ENCODE results near the gene SRPX. TPM values are rescaled to one million over a fixed set of nuclear protein-coding genes. Genes with fewer than 3 reads are reported as not detected.

SRPX gene
- total RNA-seq, 2 donors from 2014 or later: 54.5 to 65.9 TPM

GRCh38 chrX:38233891-38234667 lies 13.4 kb upstream of the SRPX start:
- no peaks in the 10 kb centered on the region for H3K36me3 ChIP-seq
- peak overlapping the region; percentile 29 to 56 for H3K27ac ChIP-seq
- H3K4me1 ChIP-seq (ENCODE audit: control insufficient read depth in 1 of 2, low read depth in 2 of 2): peaks cover 0 to 17% of the 10 kb centered on the region in 2 donors
- no peak for DNase-seq (ENCODE audit: low spot score)
- TF ChIP-seq CTCF (IDR thresholded peaks at IDR 0.05): no peak
- H3K27me3 ChIP-seq (replicated peaks; ENCODE audit: insufficient read depth): no peaks in the 10 kb centered on the region
- H3K9me3 ChIP-seq: no peaks in the 10 kb centered on the region
- no peak for ATAC-seq (ENCODE audit: insufficient number of reproducible peaks, low FRiP score, low read depth)
- no peak overlapping the region for H3K4me3 ChIP-seq

- H3K36me3 ChIP-seq: no peaks in the 10 kb centered on the region
- ATAC-seq (ENCODE audit: insufficient number of reproducible peaks, low FRiP score, low read depth) (no peak), DNase-seq (ENCODE audit: low spot score) (no peak)
- no peak for TF ChIP-seq CTCF (IDR thresholded peaks at IDR 0.05)
- no peaks in the 10 kb centered on the region for H3K27me3 ChIP-seq (replicated peaks; ENCODE audit: insufficient read depth)
- peaks cover 0 to 17% of the 10 kb centered on the region in 2 donors for H3K4me1 ChIP-seq (ENCODE audit: control insufficient read depth in 1 of 2, low read depth in 2 of 2)
- H3K9me3 ChIP-seq: no peaks in the 10 kb centered on the region
- peak overlapping the region in 1 of 2 donors; percentile 29 for H3K27ac ChIP-seq
- H3K4me3 ChIP-seq: no peak overlapping the region
These were observed 11.5 kb upstream of the SRPX start for GRCh38 chrX:38232079-38232686.

GRCh38 chrX:38225093-38225492 lies 4.4 kb upstream of the SRPX start:
- Histone ChIP-seq H3K9me3 (no peaks in the 10 kb centered on the region), H3K27ac (no peak overlapping the region), H3K36me3 (no peaks in the 10 kb centered on the region), H3K27me3 (replicated peaks; ENCODE audit: insufficient read depth) (no peaks in the 10 kb centered on the region), H3K4me3 (no peak overlapping the region), H3K4me1 (ENCODE audit: control insufficient read depth in 1 of 2, low read depth in 2 of 2) (no peaks in the 10 kb centered on the region)
- DNase-seq (ENCODE audit: low spot score) (no peak), ATAC-seq (ENCODE audit: insufficient number of reproducible peaks, low FRiP score, low read depth) (no peak)
- no peak for TF ChIP-seq CTCF (IDR thresholded peaks at IDR 0.05)

- no peak for TF ChIP-seq CTCF (IDR thresholded peaks at IDR 0.05)
- Histone ChIP-seq H3K4me3 (no peak overlapping the region), H3K27ac (no peak overlapping the region), H3K9me3 (no peaks in the 10 kb centered on the region), H3K4me1 (ENCODE audit: control insufficient read depth in 1 of 2, low read depth in 2 of 2) (peaks cover 0 to 7% of the 10 kb centered on the region in 2 donors), H3K36me3 (no peaks in the 10 kb centered on the region), H3K27me3 (replicated peaks; ENCODE audit: insufficient read depth) (no peaks in the 10 kb centered on the region)
- no peak for DNase-seq (ENCODE audit: low spot score)
- no peak for ATAC-seq (ENCODE audit: insufficient number of reproducible peaks, low FRiP score, low read depth)
These were observed 3.5 kb upstream of the SRPX start for GRCh38 chrX:38224160-38224559.

- TF ChIP-seq CTCF (IDR thresholded peaks at IDR 0.05): no peak
- no peaks in the 10 kb centered on the region for H3K27me3 ChIP-seq (replicated peaks; ENCODE audit: insufficient read depth)
- no peaks in the 10 kb centered on the region for H3K9me3 ChIP-seq
- ATAC-seq (ENCODE audit: insufficient number of reproducible peaks, low FRiP score, low read depth) (no peak), DNase-seq (ENCODE audit: low spot score) (no peak)
- H3K4me1 ChIP-seq (ENCODE audit: control insufficient read depth in 1 of 2, low read depth in 2 of 2): peaks cover 0 to 7% of the 10 kb centered on the region in 2 donors
- H3K27ac ChIP-seq: no peak overlapping the region
- H3K4me3 ChIP-seq: peak overlapping the region; percentile 68
- no peaks in the 10 kb centered on the region for H3K36me3 ChIP-seq
These were observed 789 bp upstream of the SRPX start for GRCh38 chrX:38221391-38221929.

Data from thoracic aorta (tissue), 2 donors.